CD14-positive monocyte (primary cell): ENCODE measurements around the gene PSMD14. TPM values are rescaled to one million over a fixed set of nuclear protein-coding genes. Genes with fewer than 3 reads are reported as not detected.

Experiments used
- DNase-seq, 3 donors: peaks; one replicate each; pipeline ENCODE4 v3.0.0-alpha.2; 2011 to 2022
- H2AFZ ChIP-seq: 2 replicates; pipeline ENCODE4 v1.6.0; 2012; ENCODE audit warnings: mild to moderate bottlenecking, low read depth, low read length, inconsistent platforms; ENCODE audit not compliant: insufficient read depth, poor library complexity, severe bottlenecking
- H3K27ac ChIP-seq, 2 donors: 1 replicate in 1 of 2; 2 replicates in 1 of 2; pipeline ENCODE4 v1.5.1; 2012 to 2013; ENCODE audit warnings: low read length in 2 of 2, control low read depth in 1 of 2, inconsistent platforms in 1 of 2, low read depth in 1 of 2, mild to moderate bottlenecking in 1 of 2
- H3K27me3 ChIP-seq, 2 donors: one replicate each; pipeline versions ENCODE4 v1.6.0 to v1.6.1; 2011 to 2013; ENCODE audit warnings: low read length in 2 of 2; ENCODE audit not compliant: control insufficient read depth in 2 of 2, insufficient read depth in 2 of 2
- H3K36me3 ChIP-seq, 2 donors: replicated peaks in 1 of 2; 1 replicate in 1 of 2; 2 replicates in 1 of 2; pipeline versions ENCODE4 v1.5.1 to v1.6.1; 2012 to 2013; ENCODE audit warnings: low read length in 2 of 2, control low read depth in 1 of 2, inconsistent platforms in 1 of 2, mild to moderate bottlenecking in 1 of 2; ENCODE audit not compliant: insufficient read depth in 2 of 2, control insufficient read depth in 1 of 2
- H3K4me1 ChIP-seq, 2 donors: 1 replicate in 1 of 2; 2 replicates in 1 of 2; pipeline versions ENCODE4 v1.5.1 to v1.6.1; 2012 to 2013; ENCODE audit warnings: low read length in 2 of 2, control low read depth in 1 of 2, inconsistent platforms in 1 of 2, mild to moderate bottlenecking in 1 of 2, moderate library complexity in 1 of 2; ENCODE audit not compliant: insufficient read depth in 2 of 2, control insufficient read depth in 1 of 2
- H3K4me2 ChIP-seq: replicated peaks from 2 replicates; pipeline ENCODE3; 2012; ENCODE audit warnings: low read length, moderate library complexity, mild to moderate bottlenecking; ENCODE audit not compliant: poor library complexity, severe bottlenecking; ENCODE audit errors: extremely low read depth
- H3K4me3 ChIP-seq, 3 experiments: fragments of 200-600 bp in 1 of 3; sonication (generic) in 1 of 3; replicated peaks in 1 of 3; 1 replicate in 2 of 3; 2 replicates in 1 of 3; pipeline ENCODE4 v1.5.1; 2011 to 2013; ENCODE audit warnings: low read length in 3 of 3, mild to moderate bottlenecking in 3 of 3, control low read depth in 2 of 3, low read depth in 2 of 3, inconsistent platforms in 1 of 3, moderate library complexity in 1 of 3
- H3K79me2 ChIP-seq: 2 replicates; pipeline ENCODE4 v1.6.0; 2012; ENCODE audit warnings: mild to moderate bottlenecking, control low read depth, inconsistent platforms, low read length, moderate library complexity; ENCODE audit not compliant: insufficient read depth
- H3K9ac ChIP-seq: 2 replicates; pipeline ENCODE4 v1.6.0; 2017; ENCODE audit warnings: low read length, mild to moderate bottlenecking; ENCODE audit not compliant: insufficient read depth, poor library complexity, severe bottlenecking
- H3K9me3 ChIP-seq, 2 donors: replicated peaks in 1 of 2; 1 replicate in 1 of 2; 2 replicates in 1 of 2; pipeline versions ENCODE4 v1.5.1 to v1.6.1; 2012 to 2013; ENCODE audit warnings: low read length in 2 of 2, control low read depth in 1 of 2; ENCODE audit not compliant: control insufficient read depth in 1 of 2, insufficient read depth in 1 of 2
- H4K20me1 ChIP-seq: 2 replicates; pipeline ENCODE4 v1.6.0; 2012; ENCODE audit warnings: mild to moderate bottlenecking, low read length, control low read depth, moderate library complexity; ENCODE audit not compliant: insufficient read depth
- H3K27ac Mint-ChIP-seq, 7 donors: one replicate each; pipeline ENCODE4 v1.8.0; 2020; ENCODE audit warnings: mild to moderate bottlenecking in 7 of 7, mixed read lengths in 7 of 7, moderate library complexity in 6 of 7, inconsistent platforms in 2 of 7
- H3K27me3 Mint-ChIP-seq, 3 donors: one replicate each; pipeline ENCODE4 v1.8.0; 2021 to 2022; ENCODE audit warnings: low read depth in 3 of 3, mild to moderate bottlenecking in 3 of 3, mixed read lengths in 3 of 3, moderate library complexity in 3 of 3, inconsistent platforms in 1 of 3
- H3K36me3 Mint-ChIP-seq, 2 donors: one replicate each; pipeline ENCODE4 v1.8.0; 2020; ENCODE audit warnings: mixed read lengths in 2 of 2, inconsistent platforms in 1 of 2, mild to moderate bottlenecking in 1 of 2
- H3K4me1 Mint-ChIP-seq: one replicate; pipeline ENCODE4 v1.8.0; 2020; ENCODE audit warnings: mild to moderate bottlenecking, mixed read lengths
- H3K4me3 Mint-ChIP-seq, 2 donors: one replicate each; pipeline ENCODE4 v1.8.0; 2020; ENCODE audit warnings: mild to moderate bottlenecking in 2 of 2, mixed read lengths in 2 of 2, moderate library complexity in 1 of 2
- H3K9me3 Mint-ChIP-seq, 7 donors: one replicate each; pipeline ENCODE4 v1.8.0; 2020 to 2022; ENCODE audit warnings: mixed read lengths in 7 of 7, mild to moderate bottlenecking in 6 of 7, moderate library complexity in 6 of 7, inconsistent platforms in 2 of 7
- WGBS: methylation state at CpG from one replicate; pipeline ENCODE4 v1.1.5; 2013; ENCODE audit warnings: missing lambda C conversion rate; ENCODE audit not compliant: insufficient coverage; 5-methylcytosine and 5-hydroxymethylcytosine counted together
- intact Hi-C, 2 donors: fragments of 100-400 bp; cut with micrococcal nuclease; formaldehyde crosslinking; loops; one replicate each; pipeline versions ENCODE4 v1.15.0 to v1.15.1; 2023
- polyA plus RNA-seq, 3 donors: library from polyadenylated mRNA; depleted of rRNA in 1 of 3; unstranded in 2 of 3; stranded (reverse) in 1 of 3; fragments of 300-500 nt in 2 of 3; fragments of >200 nt in 1 of 3; fragmentation: Illumina TruSeq in 2 of 3; gene quantifications; 1 replicate in 2 of 3; 2 replicates in 1 of 3; pipeline ENCODE4 v1.2.3, GENCODE V29; 2012 to 2021
- TF ChIP-seq, protein P1 (sequence below): fragments of 200-600 bp; IDR thresholded peaks from one replicate; pipeline ENCODE4 v1.8.0; 2022; ENCODE audit warnings: antibody characterized with exemption, mild to moderate bottlenecking

PSMD14 gene
- polyA plus RNA-seq, 3 donors: 8.7 to 37.8 (median 29.3) TPM

DNA sequence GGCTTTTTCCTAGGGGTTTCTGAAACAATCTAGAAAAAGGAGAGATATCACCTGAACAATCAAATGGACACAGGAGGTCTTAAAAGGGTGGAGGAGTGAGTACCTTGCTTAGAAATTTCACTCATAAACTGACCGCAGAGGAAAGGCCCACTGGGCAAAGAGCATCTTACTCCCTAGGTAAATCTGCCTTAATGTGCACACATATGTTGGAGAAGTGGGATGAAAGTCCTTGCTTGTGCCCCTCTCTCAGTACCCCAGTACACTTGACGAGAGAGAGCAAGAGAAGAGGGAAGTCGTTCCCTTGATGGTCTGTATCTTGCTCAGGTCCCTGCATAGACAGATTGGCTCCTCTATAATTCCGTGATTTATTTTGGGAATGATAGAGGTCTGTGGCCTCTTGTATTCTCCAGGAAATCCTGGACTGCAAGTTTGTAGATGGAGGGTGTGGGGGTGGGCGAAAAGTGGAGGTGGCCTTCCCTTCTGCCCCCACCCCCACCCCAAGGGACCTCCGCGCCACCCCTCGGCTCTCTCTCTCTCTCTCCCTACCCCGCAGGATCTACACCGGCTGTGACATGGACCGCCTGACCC, 114.7 kb downstream of the PSMD14 start:
- H4K20me1 ChIP-seq: no peaks in the 10 kb centered on the region
- H3K4me1 ChIP-seq: peaks cover 23 to 32% of the 10 kb centered on the region in 2 donors
- peak overlapping the region; percentile 54 for H2AFZ ChIP-seq
- no peak overlapping the region for H3K27ac ChIP-seq
- intact Hi-C loops: no loop called here
- peaks cover 91 to 98% (median 94%) of the 10 kb centered on the region in 3 donors for H3K27me3 Mint-ChIP-seq
- H3K36me3 Mint-ChIP-seq: peaks cover 9 to 19% of the 10 kb centered on the region in 2 donors
- no peaks in the 10 kb centered on the region for H3K79me2 ChIP-seq
- H3K9me3 ChIP-seq: peaks cover 0 to 52% of the 10 kb centered on the region in 2 donors
- H3K4me2 ChIP-seq: peak overlapping the region; percentile 65
- TF ChIP-seq, protein P1, sequence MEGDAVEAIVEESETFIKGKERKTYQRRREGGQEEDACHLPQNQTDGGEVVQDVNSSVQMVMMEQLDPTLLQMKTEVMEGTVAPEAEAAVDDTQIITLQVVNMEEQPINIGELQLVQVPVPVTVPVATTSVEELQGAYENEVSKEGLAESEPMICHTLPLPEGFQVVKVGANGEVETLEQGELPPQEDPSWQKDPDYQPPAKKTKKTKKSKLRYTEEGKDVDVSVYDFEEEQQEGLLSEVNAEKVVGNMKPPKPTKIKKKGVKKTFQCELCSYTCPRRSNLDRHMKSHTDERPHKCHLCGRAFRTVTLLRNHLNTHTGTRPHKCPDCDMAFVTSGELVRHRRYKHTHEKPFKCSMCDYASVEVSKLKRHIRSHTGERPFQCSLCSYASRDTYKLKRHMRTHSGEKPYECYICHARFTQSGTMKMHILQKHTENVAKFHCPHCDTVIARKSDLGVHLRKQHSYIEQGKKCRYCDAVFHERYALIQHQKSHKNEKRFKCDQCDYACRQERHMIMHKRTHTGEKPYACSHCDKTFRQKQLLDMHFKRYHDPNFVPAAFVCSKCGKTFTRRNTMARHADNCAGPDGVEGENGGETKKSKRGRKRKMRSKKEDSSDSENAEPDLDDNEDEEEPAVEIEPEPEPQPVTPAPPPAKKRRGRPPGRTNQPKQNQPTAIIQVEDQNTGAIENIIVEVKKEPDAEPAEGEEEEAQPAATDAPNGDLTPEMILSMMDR: no peak
- WGBS: 5% methylated on average over 5 of the region's 11 CpGs
- H3K4me3 Mint-ChIP-seq: peak overlapping the region; percentile 12 to 80
- H3K36me3 ChIP-seq: no peaks in the 10 kb centered on the region
- no peak overlapping the region for H3K9ac ChIP-seq
- H3K27me3 ChIP-seq: peaks cover 96 to 97% of the 10 kb centered on the region in 2 donors
- DNase-seq: no peak
- H3K9me3 Mint-ChIP-seq: peaks cover 0 to 29% (median 15%) of the 10 kb centered on the region in 7 donors
- H3K27ac Mint-ChIP-seq: no peak overlapping the region
- H3K4me3 ChIP-seq: peak overlapping the region in 1 of 3 experiments; percentile 59
- H3K4me1 Mint-ChIP-seq: peaks cover 49% of the 10 kb centered on the region

DNA sequence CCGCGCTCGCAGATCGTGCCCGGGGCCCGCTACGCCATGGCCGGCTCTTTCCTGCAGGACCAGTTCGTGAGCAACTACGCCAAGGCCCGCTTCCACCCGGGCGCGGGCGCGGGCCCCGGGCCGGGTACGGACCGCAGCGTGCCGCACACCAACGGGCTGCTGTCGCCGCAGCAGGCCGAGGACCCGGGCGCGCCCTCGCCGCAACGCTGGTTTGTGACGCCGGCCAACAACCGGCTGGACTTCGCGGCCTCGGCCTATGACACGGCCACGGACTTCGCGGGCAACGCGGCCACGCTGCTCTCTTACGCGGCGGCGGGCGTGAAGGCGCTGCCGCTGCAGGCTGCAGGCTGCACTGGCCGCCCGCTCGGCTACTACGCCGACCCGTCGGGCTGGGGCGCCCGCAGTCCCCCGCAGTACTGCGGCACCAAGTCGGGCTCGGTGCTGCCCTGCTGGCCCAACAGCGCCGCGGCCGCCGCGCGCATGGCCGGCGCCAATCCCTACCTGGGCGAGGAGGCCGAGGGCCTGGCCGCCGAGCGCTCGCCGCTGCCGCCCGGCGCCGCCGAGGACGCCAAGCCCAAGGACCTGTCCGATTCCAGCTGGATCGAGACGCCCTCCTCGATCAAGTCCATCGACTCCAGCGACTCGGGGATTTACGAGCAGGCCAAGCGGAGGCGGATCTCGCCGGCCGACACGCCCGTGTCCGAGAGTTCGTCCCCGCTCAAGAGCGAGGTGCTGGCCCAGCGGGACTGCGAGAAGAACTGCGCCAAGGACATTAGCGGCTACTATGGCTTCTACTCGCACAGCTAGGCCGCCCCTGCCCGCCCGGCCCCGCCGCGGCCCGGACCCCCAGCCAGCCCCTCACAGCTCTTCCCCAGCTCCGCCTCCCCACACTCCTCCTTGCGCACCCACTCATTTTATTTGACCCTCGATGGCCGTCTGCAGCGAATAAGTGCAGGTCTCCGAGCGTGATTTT, 115.5 kb downstream of the PSMD14 start:
- Histone ChIP-seq H3K27ac (no peak overlapping the region), H3K4me3 (peak overlapping the region in 1 of 3 experiments; percentile 59), H3K79me2 (no peaks in the 10 kb centered on the region), H2AFZ (peak overlapping the region; percentile 54), H3K4me2 (peak overlapping the region; percentile 65), H3K4me1 (peaks cover 23 to 28% of the 10 kb centered on the region in 2 donors), H3K27me3 (peaks cover 96 to 97% of the 10 kb centered on the region in 2 donors), H3K9ac (no peak overlapping the region), H3K36me3 (no peaks in the 10 kb centered on the region), H4K20me1 (no peaks in the 10 kb centered on the region), H3K9me3 (peaks cover 0 to 52% of the 10 kb centered on the region in 2 donors)
- WGBS: 4% methylated on average over 124 of the region's 125 CpGs
- Mint-ChIP-seq H3K9me3 (peaks cover 0 to 29% (median 15%) of the 10 kb centered on the region in 7 donors), H3K4me1 (peaks cover 42% of the 10 kb centered on the region), H3K27me3 (peaks cover 92 to 98% (median 92%) of the 10 kb centered on the region in 3 donors), H3K4me3 (peak overlapping the region; percentile 68 to 90), H3K36me3 (peaks cover 9 to 18% of the 10 kb centered on the region in 2 donors), H3K27ac (no peak overlapping the region)
- DNase-seq: no peak
- intact Hi-C loops: no loop called here
- TF ChIP-seq, protein P1: no peak
